ENCODE data around the gene CHMP3.

GRCh38 chr2:86512892-86513291 is 50.4 kb downstream of the CHMP3 start:
- TF ChIP-seq CTCF (IDR thresholded peaks at IDR 0.05; ENCODE audit: insufficient read depth, low read length) (no peak), SPI1 (IDR thresholded peaks at IDR 0.05; ENCODE audit: borderline replicate concordance, low read depth) (no peak)

Measured in HL-60 (cell line).